NCI-H2196 (cell line): ENCODE measurements around the gene PSMB8.

Experiments
- DNase-seq: peaks from one replicate; lab custom pipeline; 2025; ENCODE audit not compliant: unreplicated experiment; lab: John Stamatoyannopoulos, UW

The PSMB8 gene

DNA sequence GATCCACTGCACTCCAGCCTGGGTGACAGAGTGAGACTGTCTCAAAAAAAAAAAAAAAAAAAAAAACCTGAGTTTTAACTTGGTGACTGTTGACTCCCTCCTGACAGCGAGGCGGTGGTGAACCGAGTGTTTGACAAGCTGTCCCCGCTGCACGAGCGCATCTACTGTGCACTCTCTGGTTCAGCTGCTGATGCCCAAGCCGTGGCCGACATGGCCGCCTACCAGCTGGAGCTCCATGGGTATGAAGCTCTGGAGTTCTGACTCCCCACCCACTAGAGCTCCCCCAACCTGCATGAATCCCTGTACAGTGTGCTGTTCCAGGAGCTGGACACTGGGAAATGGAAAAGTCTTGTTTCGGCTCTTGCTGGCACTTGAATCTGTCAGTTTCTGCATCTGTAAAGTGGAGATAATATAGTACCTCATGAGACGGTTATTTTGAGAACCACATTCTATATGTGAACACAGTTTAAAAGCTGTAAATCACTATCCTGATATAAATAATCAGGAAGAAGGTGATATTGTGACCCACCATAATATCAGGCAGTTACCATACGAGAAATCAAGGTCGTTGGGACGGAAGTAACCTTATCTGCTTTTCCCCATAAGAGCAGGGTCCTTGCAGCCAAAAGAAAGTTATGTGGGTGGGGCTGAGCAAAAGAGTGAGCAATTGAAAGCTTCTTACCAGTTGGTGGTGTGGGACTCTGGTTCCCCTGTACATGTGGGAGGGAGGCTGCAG lies 13.5 kb upstream of the PSMB8 start:
- DNase-seq: no peak

DNA sequence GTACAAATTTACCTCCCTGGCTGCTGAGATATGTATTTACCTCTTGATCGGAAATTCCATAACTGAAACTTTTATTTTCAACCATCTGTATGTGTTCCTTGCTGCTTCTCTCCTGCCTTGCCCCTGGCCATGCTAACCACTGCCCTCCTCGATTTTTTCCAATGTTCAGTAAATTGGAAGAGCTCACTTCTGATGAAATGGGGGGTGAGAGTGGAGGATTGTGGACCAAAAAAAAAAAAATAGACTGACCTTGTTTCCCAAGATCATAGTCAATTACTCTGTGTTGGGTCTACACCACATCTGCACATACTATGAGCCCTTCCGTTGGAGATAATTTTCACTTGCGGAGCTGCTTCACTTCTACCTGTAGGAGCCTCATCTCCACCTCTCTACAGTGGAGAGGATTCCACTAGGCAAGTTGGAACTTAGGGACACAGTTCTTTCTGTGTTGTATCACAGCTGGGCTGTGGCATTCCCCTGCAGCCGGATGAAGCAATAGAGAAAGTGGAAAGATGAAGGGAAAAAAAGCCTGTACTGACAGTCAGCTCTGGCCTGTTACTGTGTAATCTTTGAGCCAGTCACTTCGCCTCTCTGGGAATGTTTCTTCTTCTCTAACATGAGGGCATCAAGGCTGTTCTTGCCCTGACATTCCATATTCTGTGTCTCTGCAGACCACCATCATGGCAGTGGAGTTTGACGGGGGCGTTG lies 11.8 kb upstream of the PSMB8 start:
- no peak for DNase-seq

DNA sequence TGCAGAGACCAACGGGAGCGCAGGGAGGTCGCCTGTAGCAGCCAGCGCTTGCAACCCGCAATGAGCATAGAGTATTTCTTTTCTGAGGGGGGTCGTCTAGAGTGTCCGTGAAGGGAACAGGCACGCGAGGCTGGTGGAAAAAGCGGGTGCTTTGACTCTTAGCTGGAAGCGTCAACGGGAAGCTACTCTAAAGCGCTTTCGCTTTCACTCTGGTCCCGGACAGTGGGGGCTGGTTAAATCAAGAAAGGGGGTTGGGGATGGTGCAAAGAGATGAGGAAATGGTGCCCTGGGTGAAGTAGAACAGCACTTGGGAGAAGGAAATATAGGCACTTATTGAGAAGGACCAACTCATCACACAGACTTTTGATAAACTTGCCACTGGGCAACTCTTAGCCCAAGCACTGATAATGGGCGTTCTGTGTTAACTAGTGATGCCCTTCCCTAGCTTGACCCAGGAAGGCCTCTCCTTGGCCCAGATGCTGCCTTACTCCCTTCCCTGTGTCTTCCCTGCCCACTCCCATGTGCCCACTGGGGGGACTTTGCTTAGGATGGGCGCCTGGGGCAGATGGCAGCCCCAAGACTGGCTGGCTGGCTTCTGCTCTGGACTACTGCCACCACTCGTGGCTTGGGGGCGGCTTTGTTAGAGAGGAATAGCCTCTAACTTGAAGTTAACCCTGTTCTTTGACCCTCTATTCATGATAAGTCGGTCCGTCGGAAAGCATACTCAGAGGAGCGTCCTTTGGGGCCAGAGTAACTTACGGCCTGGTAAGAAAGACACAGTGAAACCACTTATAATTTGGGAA lies 10.7 kb upstream of the PSMB8 start:
- peak; percentile 13 for DNase-seq

DNA sequence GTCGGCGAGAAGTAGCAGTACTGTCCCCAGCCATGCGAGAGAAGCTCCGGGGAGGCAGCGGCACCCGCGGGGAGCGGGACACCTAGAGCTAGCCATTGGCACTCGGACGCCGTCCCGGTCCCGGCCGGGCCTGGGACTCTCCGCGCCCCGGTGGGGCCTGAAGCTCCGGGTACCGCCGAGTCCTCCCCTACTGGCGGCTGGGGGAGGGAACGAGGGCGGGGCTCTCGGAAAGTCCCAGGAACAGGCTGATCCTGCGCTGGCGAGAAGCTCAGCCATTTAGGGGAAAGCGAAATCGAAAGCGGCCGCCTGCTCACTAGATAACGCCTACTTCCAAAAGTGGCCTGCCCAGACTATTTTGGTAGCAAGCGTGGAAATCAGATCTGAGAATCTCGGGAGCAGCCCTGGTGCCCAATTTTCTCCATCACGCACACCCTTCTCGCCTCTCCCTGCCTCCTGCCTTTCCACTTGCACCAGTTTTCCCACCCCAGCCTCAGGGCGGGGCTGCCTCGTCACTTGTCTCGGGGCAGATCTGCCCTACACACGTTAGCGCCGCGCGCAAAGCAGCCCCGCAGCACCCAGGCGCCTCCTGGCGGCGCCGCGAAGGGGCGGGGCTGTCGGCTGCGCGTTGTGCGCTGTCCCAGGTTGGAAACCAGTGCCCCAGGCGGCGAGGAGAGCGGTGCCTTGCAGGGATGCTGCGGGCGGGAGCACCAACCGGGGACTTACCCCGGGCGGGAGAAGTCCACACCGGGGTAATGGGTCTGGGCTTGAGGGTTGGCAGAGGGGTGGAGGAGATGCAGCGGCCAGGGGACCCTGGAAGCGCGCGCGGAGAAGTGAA lies 9.9 kb upstream of the PSMB8 start, which contains the start of the genes PSMB9 and TAP1:
Gene PSMB9 (plus strand): TSS at position 652 of the 835 bp plus-strand sequence. CDS start 38 bp downstream, at position 690.
Gene TAP1 (minus strand): TSS at position 164 of the 835 bp plus-strand sequence. CDS start 68 bp downstream, at position 96.
- DNase-seq: peak; percentile 96

DNA sequence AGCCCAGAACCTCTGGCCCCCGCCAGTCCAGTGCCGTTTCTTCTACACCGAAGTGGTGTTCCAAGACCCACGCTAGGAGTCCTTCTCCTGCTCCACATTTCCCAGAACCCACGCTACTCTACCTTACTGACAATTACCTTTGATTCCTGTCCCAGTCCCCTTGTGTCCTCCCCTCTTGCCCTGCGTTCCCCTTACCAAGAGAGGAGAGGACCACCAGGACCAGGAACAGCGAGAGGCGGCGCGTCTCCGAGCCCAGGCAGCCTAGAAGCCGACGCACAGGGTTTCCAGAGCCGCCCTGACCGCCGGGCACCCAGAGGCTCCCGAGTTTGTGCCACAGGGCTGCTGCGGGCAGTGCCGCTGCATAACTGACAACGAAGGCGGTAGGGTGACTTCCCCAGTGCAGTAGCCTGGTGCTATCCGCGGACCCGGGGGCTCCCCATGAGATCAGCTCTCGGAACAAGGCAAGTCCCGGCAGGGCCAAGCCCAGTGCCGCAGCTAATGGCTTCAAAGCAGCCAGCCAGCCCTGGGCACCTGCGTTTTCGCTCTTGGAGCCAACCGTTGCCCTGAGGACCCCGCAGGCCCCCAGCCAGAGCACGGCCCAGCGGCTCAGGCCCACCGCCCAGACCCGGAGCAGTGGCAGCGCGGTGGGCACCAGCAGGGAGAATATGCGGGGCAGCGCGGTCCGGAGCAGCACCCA lies 9.1 kb upstream of the PSMB8 start:
- DNase-seq: no peak

DNA sequence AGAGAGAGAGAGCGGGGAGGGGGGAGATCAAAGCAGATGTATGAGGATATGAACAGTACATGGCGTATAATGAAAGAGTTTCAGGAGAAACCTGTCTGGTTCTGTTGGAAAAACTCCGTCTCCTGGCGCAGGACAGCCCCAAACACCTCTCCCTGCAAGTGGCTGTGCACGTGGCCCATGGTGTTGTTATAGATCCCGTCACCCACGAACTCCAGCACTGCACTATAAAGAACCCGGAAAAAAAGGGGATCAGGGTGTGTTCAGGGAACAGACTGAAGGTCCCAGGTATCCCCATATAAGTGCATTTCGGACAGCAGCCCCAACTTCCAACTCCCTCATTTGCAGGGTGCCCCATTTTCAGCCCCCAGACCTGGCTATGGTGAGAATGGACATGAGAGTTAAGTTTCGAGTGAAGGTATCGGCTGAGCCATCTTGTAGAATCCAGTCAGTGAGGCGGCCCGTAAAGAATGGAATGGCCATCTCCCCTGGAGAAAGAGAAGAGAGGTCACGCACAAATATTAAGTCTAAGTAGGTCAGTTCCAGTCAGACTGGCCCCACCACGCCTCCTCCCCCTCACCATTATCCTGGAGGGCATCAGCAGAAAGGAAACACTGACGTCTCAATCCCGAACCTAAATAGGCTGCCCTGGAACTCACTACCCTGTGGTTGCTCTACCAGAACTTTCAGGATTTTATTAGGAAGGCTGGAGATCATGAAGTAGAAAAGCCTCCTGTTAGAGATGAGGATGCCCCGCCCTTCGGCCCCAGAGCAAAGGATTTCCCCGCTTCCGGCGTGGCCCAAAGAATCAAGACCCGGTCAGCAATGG lies 8.4 kb upstream of the PSMB8 start:
- no peak for DNase-seq

DNA sequence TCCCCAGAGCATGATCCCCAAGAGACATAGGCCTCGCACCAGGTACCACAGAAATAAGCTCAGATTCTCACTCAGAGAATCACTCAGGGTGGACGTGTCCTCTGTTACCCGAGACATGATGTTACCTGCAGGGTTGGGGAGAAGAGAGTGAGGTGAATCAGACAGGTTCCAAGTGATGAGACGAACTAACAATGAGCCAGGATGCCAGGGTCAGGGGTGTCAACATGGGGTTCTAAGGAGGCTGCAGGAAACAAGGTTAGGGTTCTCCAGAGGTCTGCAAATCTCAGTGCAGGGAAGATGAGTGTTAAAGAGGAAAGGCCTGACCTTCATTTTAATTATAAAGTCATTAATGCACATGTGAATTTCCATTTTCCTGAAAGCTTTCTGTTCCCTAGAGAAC lies 7.2 kb upstream of the PSMB8 start:
- DNase-seq: no peak

DNA sequence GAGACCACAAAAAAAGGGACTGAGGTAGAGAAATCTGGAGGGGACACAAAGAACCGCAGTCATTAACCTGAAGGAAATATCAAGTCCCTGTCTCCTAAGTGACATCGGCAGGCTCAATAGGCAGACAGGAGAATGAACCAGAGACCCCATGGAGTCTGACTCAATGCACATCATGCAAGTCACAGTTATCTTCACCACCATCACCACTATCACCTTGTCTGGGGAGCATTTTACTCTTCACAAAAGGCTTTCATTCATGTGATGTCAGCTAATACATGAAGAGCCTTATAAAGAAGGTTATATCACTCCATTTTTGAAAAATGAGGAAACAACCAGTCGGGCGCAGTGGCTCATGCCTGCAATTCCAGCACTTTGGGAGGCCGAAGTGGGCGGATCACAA lies 5.3 kb upstream of the PSMB8 start:
- no peak for DNase-seq

DNA sequence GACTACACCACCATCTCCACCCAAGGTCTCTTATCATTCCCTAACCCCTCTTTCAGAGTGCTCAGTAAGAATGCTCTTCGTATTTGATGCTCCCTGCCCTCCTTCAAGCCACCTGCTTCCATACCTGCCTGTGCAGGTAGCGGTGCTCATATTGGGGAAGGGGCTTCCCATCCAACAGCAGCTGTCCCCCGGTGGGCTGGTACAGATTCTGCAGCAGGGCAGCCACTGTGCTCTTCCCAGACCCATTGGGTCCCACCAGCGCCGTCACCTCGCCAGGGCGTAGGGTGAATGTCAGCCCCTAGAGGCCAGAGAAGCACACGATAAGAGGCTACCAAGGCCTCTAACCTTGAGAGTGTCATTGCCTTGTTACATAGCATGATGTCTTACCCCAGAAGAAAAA lies 3.9 kb upstream of the PSMB8 start:
- DNase-seq: no peak

DNA sequence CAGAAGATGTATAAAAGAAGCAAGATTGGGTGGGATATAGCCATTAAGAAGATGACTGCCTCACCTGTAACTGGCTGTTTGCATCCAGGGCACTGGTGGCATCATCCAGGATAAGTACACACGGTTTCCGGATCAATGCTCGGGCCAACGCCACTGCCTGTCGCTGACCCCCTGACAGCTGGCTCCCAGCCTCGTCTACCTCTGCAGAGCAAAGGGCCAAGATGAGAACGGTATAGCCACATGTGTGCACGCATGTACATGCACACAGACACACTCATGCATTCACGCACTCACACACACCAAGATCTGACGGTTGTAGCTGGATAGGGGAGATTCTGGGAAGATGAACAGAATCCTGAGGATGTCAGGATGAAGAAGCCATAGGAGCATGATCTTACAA lies 3.2 kb upstream of the PSMB8 start:
- DNase-seq: no peak

DNA sequence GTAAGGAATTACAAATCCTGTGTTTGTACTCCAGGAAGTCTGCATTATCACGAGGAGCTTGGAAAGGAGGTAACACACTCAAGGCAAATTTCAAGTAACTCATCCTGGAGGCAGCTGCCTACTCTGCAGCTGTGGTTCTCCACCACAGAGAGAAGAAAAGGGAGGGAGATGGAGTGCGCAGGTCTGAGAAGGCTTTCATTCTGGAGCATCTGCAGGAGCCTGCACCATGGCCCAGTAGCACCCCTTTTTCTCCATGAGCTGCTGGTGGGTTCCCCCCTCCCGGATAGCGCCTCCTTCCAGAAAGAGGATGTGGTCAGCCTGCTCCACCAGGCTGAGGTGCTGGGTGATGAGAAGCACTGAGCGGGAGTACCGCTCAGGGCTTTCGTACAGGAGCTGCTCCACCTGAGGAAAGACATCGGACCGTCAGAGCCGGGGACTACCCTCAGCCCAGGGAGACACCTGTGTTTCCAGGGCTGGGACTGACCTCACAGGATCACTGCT lies 1.6 kb upstream of the PSMB8 start:
- DNase-seq: no peak

DNA sequence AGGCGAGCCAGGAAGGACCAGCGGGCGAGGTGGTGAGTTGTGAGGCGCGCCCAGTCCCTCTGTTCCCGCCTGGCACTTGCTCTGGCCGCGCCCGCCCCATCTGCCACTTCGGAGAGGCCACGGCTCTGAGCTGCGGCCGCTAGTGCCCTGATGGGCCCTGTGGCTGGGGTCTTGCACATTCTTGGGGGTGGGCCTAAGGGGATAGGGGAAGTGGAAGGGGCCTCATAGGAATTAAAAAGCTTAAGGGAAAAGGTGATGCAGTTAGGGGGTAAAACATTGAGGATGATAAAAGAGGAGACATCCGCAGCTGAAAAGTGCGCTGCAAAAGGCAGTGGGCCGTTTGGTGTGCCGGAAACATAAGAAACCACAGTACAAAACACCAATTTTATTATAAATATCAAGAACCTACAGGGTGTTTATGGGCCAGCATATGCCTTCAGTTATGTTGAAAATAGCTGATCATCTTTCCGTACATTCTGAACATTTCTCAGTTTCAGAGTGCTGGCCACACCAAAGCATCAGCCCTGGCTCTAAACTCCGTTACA lies 1.1 kb upstream of the PSMB8 start:
- no peak for DNase-seq

DNA sequence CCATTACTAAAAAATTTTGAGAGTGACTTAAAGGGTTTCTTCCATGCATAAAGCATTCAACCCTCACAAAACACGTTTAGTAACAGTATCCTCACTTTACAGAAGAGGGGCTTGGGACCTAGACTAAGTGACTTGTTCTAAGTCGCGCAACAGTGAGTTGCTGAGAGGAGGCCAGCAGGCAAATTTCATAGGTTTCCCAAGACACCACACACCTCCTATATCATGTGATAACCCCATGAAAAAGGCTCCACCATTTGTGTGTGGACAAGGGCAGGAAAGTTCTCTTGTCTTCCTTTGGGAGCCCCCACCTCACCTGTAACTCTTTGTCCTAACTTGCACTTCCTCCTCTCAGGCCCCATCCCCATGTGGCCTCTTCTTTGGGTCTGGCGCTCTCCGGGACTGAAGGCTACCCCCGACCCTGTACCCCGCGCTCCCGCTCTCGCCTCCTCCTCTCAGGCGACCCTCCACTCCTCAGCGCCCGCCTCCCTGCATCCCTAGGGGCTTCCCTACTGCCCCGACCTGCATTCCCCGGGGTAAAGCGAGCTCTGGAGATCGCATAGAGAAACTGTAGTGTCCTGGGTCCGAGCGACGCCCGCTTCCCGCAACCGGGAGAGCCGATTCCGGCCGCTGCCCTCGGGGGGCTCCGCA lies 392 bp downstream of the PSMB8 start:
- no peak for DNase-seq

DNA sequence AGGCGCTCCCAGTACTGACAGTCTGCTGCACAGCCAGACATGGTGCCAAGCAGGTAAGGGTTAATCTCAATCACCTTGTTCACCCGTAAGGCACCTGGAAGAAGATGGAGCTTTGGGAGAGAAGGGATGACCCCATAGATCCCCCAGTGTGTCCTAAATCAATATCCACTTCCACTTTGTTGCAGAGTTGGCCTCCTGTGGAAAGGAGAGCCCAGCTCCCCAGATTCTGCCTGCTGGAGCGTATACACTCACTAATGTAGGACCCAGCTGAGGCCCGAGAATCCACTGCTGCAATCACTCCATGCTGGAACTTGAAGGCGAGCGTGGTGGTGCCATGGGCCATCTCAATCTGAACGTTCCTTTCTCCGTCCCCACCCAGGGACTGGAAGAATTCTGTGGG lies 1.2 kb downstream of the PSMB8 start:
- no peak for DNase-seq

DNA sequence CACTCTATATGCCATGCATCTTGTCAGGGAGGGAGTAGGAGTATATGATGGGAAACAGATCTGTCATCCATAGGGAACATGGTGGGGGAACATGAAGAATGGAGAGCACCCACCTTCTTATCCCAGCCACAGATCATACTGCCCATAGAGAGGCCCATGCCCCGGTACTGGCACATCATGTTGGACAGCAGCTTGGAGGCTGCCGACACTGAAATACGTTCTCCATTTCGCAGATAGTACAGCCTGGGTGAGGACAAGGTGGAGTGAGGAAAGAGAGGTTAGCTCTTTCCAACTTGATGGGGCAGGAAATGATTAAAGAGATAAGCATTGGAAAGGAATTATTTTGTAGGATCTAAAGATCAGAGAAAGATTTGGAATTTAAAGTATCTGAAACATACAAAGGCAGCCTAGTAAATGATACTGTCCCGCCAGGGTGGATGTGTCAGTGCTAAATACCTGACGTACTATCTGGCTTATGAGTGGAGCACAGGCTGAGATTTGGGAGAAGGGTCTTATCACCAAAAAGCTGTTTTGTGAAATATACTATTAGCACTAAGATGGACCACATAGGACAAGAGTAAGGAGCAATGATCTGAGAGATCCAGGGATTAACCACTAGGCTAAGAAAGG lies 1.7 kb downstream of the PSMB8 start:
- DNase-seq: no peak

DNA sequence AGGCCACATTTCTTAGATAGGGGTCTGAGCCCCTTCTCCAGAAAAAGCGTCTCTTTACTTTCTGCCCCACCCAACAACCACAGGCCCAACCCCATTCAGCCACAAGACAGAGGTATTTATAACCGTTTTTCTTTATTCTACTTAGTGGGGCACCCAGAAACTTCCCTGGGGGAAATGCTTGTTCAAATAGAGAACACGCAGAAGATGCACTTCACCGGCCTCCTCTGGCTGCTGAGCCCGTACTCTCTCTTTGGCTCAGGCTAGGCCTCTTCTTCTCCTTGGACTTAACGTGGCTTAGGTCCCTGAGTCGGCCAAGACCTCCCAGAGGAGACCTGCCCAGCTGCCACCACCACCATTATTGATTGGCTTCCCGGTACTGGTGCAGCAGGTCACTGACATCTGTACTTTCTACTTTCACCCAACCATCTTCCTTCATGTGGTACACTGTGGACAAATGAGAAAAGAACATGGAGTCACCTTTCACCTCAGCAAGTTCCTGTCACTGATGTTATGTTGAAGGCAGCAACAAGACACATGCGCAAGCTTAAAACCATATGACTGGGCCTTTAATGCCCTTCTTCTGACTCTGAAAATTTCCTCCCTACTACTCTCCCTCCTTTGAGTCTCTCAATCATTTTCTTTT lies 3.1 kb downstream of the PSMB8 start:
- DNase-seq: no peak

DNA sequence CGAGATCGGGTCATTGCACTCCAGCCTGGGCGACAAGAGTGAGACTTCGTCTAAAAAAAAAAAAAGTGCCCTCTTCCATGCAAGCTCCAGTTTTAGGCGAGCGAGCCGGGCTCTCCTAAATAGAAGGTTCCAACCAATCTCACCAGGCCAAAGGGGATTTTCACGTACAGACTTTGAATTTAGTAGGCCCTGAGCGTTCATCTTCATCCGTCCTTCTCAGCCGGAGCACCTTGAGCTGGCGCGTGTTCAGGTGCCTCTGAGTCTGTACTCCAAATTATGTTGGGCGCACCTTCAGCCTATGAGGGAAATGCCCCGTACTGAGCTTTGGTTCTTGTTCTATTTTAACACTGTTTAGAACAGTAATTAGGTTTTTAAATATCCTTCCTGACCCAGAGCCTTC lies 4.5 kb downstream of the PSMB8 start:
- no peak for DNase-seq
